Body of pancreas (tissue), 4 donors: ENCODE results near the gene OTUD3.

ENCODE experiments used
- POLR2A ChIP-seq, 3 donors: fragments of 450-650 bp; IDR thresholded peaks; one replicate each; pipeline ENCODE4 v1.6.1; 2016; ENCODE audit warnings: antibody characterized with exemption in 3 of 3, mild to moderate bottlenecking in 2 of 3
- TF ChIP-seq, protein P1 (sequence below), 7 experiments: fragments of 450-650 bp in 4 of 7; fragments of 200-600 bp in 3 of 7; sonication (generic) in 3 of 7; IDR thresholded peaks; one replicate each; pipeline ENCODE4 v1.5.1; 2016 to 2019; ENCODE audit warnings: antibody characterized with exemption in 7 of 7

DNA sequence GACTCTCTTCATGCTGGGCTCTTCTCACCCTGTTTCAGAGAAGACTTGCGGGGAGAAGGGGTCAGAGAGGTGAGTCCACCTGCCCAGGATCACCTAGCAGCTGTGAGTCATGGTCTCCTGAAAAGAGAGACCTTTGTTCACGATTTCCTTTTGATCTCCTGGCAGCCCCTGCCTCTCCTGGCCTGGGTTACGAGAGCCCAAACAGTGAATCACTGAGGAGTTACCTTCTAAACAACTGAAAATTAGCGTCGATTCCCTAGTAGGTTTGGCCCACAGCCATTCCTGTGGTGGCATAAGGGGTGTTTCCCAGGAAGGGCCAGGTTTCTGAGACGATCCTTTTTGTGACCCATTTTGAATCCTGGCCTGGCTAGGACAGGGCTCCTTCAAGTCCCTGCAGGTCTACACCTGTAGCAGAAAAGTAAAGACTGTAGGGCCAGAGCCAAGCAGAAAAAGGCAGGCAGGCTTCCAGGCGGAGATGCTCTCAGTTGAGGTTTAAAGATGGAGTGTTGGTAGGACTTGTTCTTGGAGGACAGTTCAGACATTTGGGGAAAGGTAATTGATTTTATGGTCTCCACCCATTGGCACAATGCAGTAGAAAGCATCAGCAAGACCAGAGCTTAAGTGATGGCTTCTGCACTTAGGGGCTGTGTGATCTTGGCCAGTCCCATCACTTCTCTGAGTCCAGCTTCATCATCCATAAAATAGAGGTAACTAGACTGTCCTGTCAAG, 43.3 kb downstream of the OTUD3 start:
- TF ChIP-seq, protein P1, sequence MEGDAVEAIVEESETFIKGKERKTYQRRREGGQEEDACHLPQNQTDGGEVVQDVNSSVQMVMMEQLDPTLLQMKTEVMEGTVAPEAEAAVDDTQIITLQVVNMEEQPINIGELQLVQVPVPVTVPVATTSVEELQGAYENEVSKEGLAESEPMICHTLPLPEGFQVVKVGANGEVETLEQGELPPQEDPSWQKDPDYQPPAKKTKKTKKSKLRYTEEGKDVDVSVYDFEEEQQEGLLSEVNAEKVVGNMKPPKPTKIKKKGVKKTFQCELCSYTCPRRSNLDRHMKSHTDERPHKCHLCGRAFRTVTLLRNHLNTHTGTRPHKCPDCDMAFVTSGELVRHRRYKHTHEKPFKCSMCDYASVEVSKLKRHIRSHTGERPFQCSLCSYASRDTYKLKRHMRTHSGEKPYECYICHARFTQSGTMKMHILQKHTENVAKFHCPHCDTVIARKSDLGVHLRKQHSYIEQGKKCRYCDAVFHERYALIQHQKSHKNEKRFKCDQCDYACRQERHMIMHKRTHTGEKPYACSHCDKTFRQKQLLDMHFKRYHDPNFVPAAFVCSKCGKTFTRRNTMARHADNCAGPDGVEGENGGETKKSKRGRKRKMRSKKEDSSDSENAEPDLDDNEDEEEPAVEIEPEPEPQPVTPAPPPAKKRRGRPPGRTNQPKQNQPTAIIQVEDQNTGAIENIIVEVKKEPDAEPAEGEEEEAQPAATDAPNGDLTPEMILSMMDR (IDR thresholded peaks at IDR 0.05) = no peak
- no peak for TF ChIP-seq POLR2A (IDR thresholded peaks at IDR 0.05)
